ENCODE data around the gene PRKCZ. TPM values are rescaled to one million over a fixed set of nuclear protein-coding genes. Genes with fewer than 3 reads are reported as not detected.

PRKCZ gene
- total and polyA plus RNA-seq, 9 of the 15 experiments (the other 6 are each of a cell fraction or from before 2014, with no cell fraction given): 0.07 to 3.1 (median 1.3) TPM

DNA sequence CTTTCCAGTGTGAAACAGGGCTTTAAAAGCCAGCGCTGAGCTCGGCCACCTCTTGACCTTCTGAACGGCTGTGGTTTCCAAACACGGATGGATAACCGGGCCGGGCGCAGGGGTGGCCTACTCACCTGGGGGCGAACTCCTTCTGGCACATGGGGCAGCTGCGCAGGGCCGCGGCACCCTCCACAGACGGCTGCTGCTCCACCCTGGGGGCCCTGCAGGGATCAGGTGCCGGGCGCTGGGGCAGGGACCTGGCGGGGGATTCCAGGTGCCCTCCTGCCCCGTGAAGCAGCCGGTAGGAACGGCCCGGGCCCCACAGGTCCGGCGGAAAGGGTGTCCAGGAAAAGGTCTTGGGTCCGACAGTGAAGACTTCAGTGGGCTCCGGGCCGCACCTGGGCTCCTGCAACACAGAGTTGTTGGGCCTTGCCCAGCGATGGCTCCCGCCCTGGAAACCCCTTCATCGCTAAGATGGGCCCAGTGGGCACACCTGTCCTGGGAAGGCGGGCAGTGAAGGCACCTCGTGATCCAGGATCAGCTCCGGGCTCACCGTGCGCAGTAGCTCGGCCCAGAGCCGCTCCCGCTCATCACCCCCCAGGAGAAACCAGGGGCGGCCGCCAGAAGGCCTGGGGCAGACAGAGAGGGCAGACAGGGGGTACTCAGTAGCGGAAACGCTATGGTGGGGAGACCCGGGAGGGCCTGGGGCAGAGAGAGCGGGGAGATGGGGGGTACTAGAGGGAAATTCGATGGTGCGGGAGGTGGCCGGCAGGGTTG lies 143.5 kb downstream of the PRKCZ start (continued):
- TF ChIP-seq, protein P1, sequence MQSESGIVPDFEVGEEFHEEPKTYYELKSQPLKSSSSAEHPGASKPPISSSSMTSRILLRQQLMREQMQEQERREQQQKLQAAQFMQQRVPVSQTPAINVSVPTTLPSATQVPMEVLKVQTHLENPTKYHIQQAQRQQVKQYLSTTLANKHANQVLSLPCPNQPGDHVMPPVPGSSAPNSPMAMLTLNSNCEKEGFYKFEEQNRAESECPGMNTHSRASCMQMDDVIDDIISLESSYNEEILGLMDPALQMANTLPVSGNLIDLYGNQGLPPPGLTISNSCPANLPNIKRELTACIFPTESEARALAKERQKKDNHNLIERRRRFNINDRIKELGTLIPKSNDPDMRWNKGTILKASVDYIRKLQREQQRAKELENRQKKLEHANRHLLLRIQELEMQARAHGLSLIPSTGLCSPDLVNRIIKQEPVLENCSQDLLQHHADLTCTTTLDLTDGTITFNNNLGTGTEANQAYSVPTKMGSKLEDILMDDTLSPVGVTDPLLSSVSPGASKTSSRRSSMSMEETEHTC (IDR thresholded peaks at IDR 0.05): no peak
- TF ChIP-seq, protein P2, sequence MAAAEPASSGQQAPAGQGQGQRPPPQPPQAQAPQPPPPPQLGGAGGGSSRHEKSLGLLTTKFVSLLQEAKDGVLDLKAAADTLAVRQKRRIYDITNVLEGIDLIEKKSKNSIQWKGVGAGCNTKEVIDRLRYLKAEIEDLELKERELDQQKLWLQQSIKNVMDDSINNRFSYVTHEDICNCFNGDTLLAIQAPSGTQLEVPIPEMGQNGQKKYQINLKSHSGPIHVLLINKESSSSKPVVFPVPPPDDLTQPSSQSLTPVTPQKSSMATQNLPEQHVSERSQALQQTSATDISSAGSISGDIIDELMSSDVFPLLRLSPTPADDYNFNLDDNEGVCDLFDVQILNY (CRISPR knock-in tag; IDR thresholded peaks at IDR 0.05): no peak
- TF ChIP-seq, protein P3, sequence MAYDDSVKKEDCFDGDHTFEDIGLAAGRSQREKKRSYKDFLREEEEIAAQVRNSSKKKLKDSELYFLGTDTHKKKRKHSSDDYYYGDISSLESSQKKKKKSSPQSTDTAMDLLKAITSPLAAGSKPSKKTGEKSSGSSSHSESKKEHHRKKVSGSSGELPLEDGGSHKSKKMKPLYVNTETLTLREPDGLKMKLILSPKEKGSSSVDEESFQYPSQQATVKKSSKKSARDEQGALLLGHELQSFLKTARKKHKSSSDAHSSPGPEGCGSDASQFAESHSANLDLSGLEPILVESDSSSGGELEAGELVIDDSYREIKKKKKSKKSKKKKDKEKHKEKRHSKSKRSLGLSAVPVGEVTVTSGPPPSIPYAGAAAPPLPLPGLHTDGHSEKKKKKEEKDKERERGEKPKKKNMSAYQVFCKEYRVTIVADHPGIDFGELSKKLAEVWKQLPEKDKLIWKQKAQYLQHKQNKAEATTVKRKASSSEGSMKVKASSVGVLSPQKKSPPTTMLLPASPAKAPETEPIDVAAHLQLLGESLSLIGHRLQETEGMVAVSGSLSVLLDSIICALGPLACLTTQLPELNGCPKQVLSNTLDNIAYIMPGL (CRISPR knock-in tag; IDR thresholded peaks at IDR 0.05): no peak
- TF ChIP-seq, protein P4, sequence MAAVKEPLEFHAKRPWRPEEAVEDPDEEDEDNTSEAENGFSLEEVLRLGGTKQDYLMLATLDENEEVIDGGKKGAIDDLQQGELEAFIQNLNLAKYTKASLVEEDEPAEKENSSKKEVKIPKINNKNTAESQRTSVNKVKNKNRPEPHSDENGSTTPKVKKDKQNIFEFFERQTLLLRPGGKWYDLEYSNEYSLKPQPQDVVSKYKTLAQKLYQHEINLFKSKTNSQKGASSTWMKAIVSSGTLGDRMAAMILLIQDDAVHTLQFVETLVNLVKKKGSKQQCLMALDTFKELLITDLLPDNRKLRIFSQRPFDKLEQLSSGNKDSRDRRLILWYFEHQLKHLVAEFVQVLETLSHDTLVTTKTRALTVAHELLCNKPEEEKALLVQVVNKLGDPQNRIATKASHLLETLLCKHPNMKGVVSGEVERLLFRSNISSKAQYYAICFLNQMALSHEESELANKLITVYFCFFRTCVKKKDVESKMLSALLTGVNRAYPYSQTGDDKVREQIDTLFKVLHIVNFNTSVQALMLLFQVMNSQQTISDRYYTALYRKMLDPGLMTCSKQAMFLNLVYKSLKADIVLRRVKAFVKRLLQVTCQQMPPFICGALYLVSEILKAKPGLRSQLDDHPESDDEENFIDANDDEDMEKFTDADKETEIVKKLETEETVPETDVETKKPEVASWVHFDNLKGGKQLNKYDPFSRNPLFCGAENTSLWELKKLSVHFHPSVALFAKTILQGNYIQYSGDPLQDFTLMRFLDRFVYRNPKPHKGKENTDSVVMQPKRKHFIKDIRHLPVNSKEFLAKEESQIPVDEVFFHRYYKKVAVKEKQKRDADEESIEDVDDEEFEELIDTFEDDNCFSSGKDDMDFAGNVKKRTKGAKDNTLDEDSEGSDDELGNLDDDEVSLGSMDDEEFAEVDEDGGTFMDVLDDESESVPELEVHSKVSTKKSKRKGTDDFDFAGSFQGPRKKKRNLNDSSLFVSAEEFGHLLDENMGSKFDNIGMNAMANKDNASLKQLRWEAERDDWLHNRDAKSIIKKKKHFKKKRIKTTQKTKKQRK (IDR thresholded peaks at IDR 0.05; ENCODE audit: borderline replicate concordance, low read depth, low read length): no peak
- no peak for TF ChIP-seq ZNF165 (CRISPR knock-in tag; IDR thresholded peaks at IDR 0.05; ENCODE audit: borderline replicate concordance)
- no peak for TF ChIP-seq ZNF589 (CRISPR knock-in tag; IDR thresholded peaks at IDR 0.05; ENCODE audit: low read depth)
- no peak for TF ChIP-seq FOXJ2 (tag; IDR thresholded peaks at IDR 0.05)
- TF ChIP-seq, protein P5, sequence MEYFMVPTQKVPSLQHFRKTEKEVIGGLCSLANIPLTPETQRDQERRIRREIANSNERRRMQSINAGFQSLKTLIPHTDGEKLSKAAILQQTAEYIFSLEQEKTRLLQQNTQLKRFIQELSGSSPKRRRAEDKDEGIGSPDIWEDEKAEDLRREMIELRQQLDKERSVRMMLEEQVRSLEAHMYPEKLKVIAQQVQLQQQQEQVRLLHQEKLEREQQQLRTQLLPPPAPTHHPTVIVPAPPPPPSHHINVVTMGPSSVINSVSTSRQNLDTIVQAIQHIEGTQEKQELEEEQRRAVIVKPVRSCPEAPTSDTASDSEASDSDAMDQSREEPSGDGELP (CRISPR knock-in tag; IDR thresholded peaks at IDR 0.05; ENCODE audit: borderline replicate concordance): 0 out of 2 replicates have a peak, but pooled peaks have one; percentile 27
- TF ChIP-seq CREM (IDR thresholded peaks at IDR 0.05; ENCODE audit: low read depth): no peak
- TF ChIP-seq, protein P6, sequence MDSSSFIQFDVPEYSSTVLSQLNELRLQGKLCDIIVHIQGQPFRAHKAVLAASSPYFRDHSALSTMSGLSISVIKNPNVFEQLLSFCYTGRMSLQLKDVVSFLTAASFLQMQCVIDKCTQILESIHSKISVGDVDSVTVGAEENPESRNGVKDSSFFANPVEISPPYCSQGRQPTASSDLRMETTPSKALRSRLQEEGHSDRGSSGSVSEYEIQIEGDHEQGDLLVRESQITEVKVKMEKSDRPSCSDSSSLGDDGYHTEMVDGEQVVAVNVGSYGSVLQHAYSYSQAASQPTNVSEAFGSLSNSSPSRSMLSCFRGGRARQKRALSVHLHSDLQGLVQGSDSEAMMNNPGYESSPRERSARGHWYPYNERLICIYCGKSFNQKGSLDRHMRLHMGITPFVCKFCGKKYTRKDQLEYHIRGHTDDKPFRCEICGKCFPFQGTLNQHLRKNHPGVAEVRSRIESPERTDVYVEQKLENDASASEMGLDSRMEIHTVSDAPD (CRISPR knock-in tag; IDR thresholded peaks at IDR 0.05): no peak
- no peak for TF ChIP-seq ZSCAN32 (CRISPR knock-in tag; IDR thresholded peaks at IDR 0.05)
- no peak for TF ChIP-seq ZFP30 (CRISPR knock-in tag; IDR thresholded peaks at IDR 0.05; ENCODE audit: borderline replicate concordance)
- no peak for TF ChIP-seq JUNB (CRISPR knock-in tag; conservative IDR thresholded peaks at IDR 0.05)
- TF ChIP-seq DNMT1 (IDR thresholded peaks at IDR 0.05): no peak
- no peak for TF ChIP-seq ZNF778 (CRISPR knock-in tag; IDR thresholded peaks at IDR 0.05)
- no peak for TF ChIP-seq ASH1L (IDR thresholded peaks at IDR 0.05; ENCODE audit: borderline replicate concordance, low read depth, partially characterized antibody)
